ENCODE data around the gene RHOT1.

GRCh38 chr17:32141258-32141657, 1.0 kb upstream of the RHOT1 start:
- TF ChIP-seq POLR2A (IDR thresholded peaks at IDR 0.05) (no peak), CTCF (IDR thresholded peaks at IDR 0.05 in 8 of 11, conservative IDR thresholded peaks at IDR 0.05 in 3 of 11) (no peak), POLR2AphosphoS5 (IDR thresholded peaks at IDR 0.05) (no peak)
